ENCODE data around the gene BRD1.
"Not testable (repeated sequence)": the region's sequence is repeated elsewhere in the genome, so short reads cannot be mapped to it uniquely, and the experiment has no call there.

BRD1 gene

DNA sequence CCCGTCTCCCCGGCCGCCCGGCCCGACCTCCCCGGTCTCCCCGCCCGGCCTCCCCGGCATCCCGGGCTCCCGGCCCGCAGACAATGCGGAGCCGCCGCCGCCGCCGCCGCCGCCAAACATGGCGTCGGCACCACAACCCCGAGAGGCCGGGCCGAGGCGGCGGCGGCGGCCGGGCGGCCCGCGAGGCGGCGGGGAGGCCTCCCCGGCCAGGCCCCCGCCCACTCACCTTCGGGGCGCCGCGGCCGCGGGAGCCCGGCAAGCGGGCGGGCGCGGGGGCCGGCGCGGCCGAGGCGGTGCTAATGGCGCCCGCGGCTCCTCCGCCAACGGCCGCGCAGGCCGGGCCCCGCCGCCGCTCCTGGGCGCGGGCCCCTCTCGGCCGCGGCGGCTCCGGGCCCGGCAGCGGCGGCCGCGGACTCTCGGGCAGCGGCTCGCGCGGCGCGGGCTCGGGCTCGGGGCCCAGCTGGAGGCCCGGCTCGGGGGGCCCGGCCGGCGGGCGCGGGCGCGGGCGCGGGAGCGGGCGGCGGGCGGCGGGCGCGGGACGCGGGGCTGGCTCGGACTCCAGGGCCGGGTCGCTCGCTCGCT, 311 bp downstream of the BRD1 start:
- FAIRE-seq (no peak), DNase-seq (ENCODE audit: insufficient read length, low spot score) (no peak)

- DNase-seq (ENCODE audit: insufficient read length, low spot score): no peak
- FAIRE-seq: no peak
These were observed 936 bp downstream of the BRD1 start for GRCh38 chr22:49826603-49827270.

DNA sequence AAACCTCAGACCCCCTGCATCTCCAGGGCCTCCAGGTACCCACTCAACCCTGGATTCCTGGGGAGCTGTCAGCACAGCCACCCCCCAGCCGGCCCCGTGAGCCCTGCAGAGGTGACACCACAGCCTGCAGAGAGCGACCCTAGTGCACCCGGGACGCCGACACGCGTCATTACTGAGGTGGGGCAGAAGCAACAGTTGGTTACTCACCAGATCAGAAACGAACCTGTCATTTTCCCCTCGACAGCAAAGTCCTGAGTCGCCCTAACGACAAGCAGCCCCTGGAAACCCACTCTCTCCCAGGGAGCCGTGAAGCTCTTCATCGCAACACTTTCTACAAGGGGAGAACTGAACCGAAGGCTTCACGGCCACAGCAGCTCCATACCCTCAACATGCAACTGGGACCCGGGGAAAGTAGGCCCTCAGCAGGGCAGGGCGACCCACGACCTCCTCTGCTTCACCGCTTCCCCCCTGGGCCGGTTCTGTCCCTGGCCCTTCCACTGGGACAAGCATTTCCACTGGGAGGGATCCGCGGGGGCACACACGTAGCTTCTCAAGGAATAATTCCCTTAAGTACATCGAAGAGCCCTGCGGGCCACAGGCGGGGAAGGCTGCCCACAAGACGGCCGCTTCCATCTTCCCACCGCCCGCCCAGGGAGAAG, 1.6 kb downstream of the BRD1 start:
- no peak for FAIRE-seq
- DNase-seq (ENCODE audit: insufficient read length, low spot score): no peak

DNA sequence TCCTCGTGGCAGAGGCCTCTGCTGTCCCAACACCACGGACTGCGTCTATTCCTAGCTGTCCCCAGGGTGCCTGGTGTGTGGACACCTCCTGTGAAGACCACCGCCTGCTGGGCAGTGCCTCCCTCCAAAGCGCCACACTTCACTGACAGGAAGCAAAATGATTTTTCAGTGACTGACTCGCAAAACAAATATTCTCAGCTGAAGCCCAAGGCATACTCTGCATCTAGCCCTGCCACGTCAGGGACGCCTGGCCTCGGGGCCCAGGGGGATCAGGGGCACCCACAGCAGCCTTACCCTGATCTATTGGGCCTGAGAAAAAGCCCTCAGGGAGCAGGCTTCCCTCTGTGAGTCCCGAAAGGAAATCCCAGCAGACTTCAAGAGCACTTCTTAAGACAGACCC, 2.2 kb downstream of the BRD1 start:
- no peak for FAIRE-seq
- no peak for DNase-seq (ENCODE audit: insufficient read length, low spot score)

DNA sequence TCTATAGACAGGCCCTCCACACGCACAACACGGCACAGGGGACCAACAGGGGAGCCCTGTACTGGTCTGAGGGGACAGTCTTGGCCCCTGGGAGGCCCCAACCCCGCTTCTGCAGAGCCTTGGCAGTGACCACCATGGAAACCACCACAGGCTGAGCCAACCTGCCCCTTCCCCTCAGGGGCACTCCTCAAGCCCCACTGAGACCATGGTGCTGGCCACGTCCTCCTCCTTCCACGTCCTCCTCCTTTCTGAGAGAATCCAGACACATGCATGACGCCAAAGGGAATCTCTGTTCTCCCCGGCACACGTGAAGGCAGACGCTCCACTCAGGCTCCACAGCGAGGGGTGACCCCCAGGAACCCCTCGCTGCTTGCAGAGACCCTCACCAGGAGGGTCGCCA, 2.7 kb downstream of the BRD1 start:
- DNase-seq (ENCODE audit: insufficient read length, low spot score) (no peak), FAIRE-seq (no peak)

- no peak for FAIRE-seq
These were observed 3.3 kb downstream of the BRD1 start for GRCh38 chr22:49824185-49824925.

DNA sequence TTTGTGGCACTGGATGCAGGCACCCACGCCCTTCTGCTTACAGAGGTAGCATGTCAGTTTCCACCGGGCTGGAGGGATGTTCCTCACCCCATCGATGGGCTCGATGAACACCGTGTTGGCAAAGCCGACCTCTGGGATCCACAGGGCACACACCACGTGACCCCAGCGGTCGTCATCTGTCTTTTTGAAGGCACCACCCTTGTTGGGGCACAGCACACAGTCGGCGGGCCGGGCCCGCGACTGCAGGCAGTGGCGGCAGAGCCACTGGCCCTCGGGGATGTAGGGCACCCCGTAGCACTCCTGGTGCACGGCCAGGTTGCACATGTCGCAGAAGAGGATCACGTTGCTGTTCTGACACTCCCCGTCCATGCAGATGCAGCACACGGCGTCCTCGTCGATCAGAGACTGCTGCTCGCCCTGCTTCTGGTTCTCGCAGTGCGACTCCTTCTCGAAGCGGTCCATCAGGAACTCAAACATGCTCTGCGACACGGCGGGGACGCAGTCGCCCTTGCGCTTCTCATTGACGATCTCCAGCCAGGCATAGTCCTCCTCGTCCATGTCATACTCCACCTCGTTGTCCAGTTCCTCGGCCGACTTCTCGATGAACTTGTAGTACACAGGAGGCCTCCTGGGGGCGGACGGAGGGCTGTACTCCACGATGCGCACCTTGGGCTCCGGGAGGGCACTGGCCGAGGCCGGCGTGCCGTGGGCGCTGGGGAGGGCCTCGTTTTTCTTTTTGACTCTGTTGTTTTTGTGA, 4.2 kb downstream of the BRD1 start:
- FAIRE-seq: no peak
- DNase-seq (ENCODE audit: insufficient read length, low spot score): no peak

More at GRCh38 chr22:49824185-49824925, 3.3 kb downstream of the BRD1 start:
- DNase-seq (ENCODE audit: insufficient read length, low spot score): no peak

- not testable (repeated sequence) for DNase-seq (ENCODE audit: insufficient read length, low spot score); FAIRE-seq
These were observed 5.9 kb downstream of the BRD1 start for GRCh38 chr22:49821741-49822140.

DNA sequence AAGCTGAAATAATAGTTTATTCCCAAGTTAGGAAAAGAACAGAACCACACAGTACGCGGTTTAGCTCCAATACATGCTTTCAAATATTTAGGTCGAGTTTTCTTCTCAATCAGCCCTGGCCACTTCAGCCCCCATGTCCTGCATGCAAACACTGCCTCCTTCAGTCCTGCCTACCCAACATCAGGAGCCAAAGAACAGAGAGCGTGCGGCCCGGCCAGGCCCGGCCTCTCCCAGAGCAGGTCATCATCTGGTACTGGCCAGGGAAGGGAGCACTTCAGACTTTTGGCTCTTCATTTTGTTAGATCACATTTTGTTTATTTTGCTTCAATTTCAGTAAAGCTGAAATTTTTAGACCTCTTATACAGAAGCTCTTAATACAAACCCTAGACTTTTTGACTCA, 6.7 kb downstream of the BRD1 start:
- FAIRE-seq: no peak
- DNase-seq (ENCODE audit: insufficient read length, low spot score): no peak

DNA sequence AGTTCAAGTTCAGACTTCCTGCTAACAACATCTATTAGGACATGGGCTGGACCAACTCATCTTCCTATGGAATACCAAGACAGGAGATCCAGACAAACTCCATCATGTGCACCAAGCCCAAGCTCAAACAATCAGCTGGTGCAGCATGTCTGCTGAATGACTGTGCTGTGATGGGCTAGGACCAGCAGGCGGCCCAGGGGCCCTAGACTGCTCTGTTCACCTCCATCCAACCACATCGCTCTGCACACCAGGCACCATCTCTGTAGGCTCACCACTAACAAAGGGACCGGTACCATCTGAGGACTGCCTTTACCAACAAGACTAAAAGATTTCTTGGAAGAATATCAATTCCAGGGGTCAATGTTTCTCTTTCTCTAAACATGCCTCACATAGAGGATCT, 10.3 kb downstream of the BRD1 start:
- DNase-seq (ENCODE audit: insufficient read length, low spot score) (no peak), FAIRE-seq (no peak)

DNA sequence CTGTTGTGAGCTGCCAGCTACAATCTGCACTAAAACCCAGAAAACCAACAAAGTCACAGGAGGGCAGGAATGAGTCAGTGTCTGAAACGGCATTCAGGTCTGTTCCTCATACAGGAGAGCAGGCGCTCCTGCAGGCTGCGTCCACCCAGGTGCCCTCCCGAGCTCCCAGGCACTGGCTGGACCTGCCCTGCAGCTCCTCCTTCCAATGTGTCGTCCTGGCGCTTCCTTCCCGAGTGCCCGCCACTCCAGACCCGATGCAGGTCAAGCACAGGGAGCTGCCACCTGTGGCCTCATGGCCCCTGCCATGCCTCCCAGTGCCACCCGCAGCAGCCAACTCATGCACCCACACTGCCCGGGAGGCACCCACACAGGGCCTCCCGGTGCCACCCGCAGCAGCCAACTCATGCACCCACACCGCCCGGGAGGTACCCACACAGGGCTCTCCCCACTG, 12.0 kb downstream of the BRD1 start:
- FAIRE-seq (no peak), DNase-seq (ENCODE audit: insufficient read length, low spot score) (no peak)

DNA sequence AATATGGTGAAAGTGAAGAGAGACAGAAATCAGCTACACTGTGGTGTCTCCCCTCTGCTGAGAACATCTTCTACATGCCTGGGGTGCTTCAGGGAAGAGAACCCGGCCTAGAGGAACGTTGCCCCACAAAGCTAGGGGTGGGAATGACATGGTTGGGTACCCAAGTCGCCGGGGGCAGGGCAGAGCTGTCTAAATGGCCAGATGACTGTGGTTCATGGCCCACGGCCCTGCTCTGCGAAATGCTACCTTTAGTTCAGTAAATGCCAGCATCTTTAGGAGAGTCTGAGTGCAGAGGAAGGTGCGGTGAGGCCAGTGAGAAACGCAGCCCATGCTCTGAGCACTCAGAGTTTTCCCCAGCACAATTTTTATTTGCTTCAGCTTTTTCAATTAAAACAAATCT, 12.8 kb downstream of the BRD1 start:
- no peak for DNase-seq (ENCODE audit: insufficient read length, low spot score)

DNA sequence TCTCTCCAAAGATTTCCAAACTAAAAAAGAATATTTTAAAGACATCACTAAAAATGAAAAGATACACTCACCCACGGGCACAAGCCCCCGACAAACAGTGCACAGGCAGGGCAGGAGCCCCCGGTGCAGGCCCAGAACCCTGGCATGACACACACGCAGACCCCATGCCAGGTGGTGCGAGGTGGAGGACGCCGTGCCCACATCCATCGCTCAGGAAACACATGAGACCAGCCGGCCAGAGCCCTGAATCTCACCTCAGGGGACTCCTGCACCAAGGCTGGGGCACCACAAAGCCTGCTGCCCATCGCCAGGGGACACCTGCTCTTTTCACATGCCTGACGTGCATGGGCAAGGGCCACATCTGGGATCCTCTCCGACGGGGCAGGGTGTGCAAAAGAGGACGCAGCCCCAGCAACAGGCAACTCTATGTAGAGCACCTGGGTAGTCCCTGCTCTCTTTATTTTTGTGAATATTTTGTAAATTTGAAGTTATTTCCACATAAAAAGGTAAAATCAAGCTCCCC, 13.4 kb downstream of the BRD1 start:
- no peak for FAIRE-seq
- DNase-seq (ENCODE audit: insufficient read length, low spot score): no peak

More for the DNA sequence above, 12.8 kb downstream of the BRD1 start:
- no peak for FAIRE-seq

- FAIRE-seq (no peak), DNase-seq (ENCODE audit: insufficient read length, low spot score) (no peak)
These were observed 14.8 kb downstream of the BRD1 start for GRCh38 chr22:49812838-49813237.

- FAIRE-seq: no peak
These were observed 16.5 kb downstream of the BRD1 start for GRCh38 chr22:49811020-49811791.

DNA sequence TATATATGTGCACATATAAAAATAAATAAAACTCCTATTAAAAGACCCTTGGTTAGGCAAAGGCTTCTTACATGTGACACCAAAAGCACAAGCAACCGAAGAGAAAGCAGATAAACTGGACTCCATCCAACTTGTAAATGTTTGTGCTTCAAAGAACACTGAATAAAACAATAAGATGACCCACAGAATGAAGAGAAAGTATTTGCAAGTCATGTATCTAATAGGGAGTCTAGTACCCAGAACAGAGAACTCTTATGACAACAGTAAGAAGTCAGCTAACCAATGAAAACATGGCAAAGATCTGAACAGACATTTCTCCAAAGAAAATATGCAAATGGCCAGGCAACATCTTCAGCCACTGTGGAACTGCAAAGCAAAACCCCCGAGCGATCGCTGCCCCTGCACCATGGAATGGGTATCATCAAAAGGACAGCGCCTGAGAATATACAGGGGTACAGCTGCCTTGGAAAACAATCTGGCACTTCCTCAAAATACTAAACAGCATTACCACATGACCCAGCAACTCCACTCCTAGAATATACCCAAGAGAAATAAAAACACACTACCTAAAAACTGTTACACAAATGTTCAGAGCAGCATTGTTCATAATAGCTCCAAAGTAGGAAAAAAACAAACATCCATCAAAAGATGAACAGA, 17.2 kb downstream of the BRD1 start:
- FAIRE-seq: no peak
- DNase-seq (ENCODE audit: insufficient read length, low spot score): no peak

More at GRCh38 chr22:49811020-49811791, 16.5 kb downstream of the BRD1 start:
- DNase-seq (ENCODE audit: insufficient read length, low spot score): no peak

DNA sequence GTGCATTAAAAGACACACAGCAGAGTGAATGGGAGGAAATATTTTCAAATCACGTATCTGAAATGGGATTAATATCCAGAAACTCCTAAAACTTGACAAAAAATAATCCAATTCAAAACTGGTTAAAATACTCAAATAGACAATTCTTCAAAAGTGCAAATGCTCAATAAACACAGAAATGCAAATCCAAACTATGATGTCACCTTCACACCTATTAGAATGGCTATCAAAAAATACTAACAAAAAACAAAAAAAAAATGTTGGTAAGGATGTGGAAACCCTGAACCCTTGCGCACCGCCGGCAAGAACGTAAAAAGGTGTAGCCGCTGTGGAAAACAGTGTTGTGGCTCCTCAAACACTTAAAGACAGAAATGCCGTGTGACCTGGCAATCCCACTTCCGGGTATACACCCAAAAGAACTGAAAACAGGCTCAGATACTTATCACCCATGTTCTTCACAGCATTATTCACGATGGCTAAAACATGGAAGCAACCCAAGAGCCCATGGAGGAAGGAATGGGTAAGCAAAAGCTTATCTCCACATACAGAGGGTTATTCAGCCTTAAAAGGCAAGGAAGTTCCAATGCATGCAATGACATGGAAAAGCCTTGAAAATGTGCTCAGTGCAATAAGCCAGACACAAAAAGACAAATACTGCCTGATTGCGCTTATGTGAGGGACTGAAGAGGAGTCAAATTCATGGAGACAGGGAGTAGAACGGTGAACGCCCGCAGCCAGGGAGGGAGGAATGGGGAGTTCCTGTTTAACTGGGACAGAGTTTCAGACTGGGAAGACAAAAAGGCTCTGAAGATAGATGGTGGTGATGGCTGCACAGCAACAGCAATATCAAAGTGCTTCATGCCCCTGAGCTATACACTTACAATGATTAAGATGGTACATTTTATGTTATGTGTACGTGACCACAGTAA, 19.6 kb downstream of the BRD1 start:
- DNase-seq (ENCODE audit: insufficient read length, low spot score): no peak
- FAIRE-seq: no peak

DNA sequence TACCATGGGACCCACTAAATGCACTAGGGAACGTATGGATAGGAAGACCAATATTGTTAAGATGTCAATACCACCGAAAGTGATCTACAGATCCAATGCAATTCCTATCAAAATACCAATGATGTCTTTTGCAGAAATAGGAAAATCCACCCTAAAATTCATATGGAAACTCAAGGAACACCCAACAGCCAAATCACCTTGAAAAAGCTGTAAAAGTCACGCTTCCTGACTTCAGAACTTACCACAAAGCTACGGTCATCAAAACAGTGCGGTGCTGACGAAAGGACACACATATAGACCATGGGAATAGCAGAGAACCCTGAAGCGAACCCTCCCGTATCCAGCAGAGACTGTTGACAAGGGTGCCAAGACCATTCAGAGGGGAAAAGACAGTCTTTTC, 20.5 kb downstream of the BRD1 start:
- FAIRE-seq (no peak), DNase-seq (ENCODE audit: insufficient read length, low spot score) (no peak)
